CMK (cell line): ENCODE data around the gene RPL21.
A peak's percentile ranks its signal among the peaks of the same experiment; 100 is the strongest.
"Not testable (repeated sequence)": the region's sequence is repeated elsewhere in the genome, so short reads cannot be mapped to it uniquely, and the experiment has no call there.

Experiments
- DNase-seq: peaks from one replicate; pipeline ENCODE4 v3.0.0-alpha.2; 2010; ENCODE audit warnings: low read depth

Gene RPL21

DNA sequence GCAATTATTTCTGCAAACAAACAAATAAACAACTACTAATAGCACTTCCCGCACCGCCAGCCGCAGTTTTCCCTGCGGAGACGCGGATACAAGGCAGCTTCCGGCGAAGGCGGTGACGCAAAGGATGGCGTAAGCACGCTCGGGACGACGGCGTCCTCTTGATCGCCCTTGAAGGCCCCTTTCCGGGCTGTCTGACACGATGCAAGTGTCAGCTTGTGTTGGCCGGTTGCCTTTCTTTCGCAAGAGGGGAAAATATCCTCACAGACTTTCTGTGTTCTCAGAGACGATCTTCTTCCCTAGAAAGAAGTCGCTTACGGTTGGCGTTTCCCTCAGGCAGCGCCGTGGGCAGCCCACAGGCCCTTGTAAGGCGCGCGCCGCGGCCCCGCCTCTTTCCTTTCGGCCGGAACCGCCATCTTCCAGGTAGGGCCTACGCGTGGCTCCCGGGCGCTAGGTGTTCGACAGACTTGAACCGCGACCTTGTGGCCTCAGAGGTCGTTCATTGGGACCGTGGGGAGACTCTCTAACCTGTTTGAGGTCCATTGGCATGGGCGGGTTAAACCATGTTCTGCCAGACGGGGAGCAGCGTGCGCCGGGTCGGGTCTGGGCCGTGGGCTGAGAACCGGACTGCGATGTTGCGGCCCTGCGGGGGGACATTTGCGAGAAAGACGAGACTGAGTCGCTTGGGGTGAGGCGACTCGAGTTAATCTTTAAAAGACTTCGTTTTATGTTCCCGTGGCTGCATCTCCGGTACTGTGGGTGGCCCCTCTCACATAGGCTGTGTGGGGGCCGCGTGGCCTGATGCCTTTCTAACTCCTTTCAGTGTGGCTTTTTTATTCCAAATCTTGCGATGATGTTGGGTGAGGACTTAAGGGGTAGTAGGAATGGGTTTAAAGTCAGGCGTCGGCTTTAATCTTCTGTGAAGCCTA is at the start of gene RPL21:
TSS of gene RPL21 (plus strand) at position 393 of the 926 bp plus-strand sequence. CDS start 2,219 bp downstream, outside the sequence.
- peak; percentile 73 for DNase-seq

DNA sequence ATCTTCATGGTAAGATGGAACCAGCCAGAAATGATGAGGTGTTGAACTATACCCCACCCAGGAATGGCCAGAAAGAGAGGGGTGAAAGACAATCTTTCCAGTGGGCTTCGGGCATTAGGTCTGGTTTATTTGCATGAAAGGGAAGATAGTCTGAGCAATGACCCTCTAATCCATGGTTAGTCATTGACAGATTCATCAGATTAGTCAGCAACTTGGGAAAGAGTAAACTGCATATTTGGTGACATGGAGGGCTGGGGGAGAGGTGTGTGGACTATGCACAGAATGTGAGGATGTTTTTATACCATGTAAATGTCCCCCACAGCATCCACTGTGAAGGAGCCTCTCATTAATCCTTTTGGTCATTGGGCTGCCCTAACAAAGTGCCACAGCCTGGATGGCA is 49.7 kb upstream of the RPL21 start:
- no peak for DNase-seq

DNA sequence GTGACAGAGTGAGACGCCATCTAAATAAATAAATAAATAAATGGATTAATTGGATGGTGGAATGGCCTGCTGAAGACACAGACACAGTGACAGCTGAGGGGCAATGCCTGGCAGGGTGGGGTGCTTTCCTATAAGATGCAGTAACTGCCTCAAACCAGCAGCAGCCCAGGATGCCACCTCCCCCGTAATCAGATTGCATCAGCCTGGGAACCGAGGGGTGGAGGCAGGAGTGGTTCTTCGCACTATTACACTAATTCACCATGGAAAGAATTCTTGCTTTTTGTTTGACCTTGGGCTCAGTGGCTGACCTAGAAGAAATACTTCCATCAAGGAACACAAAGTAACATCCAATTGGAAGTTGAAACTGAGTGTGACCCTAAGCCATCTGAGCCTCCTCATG is 48.2 kb upstream of the RPL21 start:
- DNase-seq = no peak

DNA sequence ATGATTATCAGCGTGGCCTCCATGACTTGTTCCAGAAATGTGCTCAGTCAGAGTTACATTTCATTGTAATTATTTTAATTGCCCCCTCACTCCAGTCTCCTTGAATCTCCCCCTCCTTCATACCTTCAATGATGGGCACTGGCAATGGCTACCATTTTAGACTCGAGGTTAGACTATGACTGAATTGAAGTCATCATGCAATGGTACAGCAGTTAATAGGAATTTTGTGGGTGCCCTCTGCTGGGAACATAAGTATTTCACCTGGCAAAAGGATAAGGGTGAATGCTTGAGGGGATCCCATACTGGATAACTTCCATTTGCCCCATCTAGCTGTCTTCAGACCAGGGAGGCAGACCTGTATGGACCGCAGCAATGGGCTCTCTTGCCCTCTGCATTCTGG is 47.5 kb upstream of the RPL21 start:
- DNase-seq = no peak

DNA sequence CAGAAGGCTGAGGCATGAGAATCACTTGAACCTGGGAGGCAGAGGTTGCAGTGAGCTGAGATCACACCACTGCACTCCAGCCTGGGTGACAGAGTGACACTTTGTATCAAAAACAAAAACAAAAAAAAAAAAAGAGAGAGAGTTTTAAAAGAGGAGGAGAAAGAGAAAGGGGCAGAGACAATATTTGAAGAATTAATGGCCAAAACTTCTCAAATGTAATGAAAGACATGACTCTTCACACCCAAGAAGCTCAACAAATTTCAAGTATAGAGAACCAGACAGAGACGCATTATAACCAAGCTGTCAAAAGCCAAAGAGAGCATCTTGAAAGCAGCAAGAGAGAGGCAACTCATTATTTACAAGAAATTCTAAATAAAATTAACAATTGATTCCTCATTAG is 42.8 kb upstream of the RPL21 start:
- DNase-seq = no peak

DNA sequence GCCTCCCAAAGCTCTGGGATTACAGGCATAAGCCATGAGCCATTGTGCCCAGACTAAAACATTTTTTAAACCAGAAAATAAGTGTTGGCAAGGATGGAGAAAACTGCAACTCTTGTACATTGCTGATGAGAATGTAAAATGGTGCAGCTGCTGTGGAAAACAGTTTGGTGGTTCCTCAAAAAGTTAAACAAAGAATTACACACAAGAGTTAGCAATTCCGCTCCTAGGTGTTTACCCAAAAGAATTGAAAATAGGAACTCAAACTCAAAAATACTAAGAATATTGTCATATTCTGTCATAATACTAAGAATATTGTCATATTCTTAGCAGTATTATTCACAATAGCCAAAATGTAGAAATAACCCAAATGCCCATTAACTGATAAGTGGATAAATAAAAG is 40.1 kb upstream of the RPL21 start:
- DNase-seq = no peak

DNA sequence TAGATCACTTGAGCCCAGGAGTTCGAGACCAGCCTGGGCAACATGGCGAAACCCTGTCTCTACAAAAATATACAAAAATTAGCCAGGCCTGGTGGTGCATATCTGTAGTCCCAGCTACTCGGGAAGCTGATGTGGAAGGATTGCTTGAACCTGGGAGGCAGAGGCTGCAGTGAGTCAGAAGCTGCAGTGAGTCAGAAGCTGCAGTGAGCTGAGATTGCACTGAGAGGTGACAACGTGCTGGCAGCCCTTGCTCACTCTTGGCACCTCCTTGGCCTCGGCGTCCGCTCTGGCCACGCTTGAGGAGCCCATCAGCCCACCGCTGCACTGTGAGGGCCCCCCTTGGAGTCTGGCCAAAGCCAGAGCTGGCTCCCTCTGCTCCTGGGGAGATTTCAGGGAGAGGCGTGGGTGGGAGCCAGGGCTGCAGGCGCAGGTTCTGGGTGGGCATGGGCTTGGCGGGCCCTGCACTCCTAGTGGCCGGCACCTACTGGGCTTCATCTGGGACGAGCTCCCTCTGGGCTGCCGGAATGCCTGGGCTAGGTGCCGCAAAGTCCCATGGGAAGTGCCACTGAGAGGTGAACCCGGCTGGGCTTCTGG is 39.5 kb upstream of the RPL21 start:
- DNase-seq = no peak

DNA sequence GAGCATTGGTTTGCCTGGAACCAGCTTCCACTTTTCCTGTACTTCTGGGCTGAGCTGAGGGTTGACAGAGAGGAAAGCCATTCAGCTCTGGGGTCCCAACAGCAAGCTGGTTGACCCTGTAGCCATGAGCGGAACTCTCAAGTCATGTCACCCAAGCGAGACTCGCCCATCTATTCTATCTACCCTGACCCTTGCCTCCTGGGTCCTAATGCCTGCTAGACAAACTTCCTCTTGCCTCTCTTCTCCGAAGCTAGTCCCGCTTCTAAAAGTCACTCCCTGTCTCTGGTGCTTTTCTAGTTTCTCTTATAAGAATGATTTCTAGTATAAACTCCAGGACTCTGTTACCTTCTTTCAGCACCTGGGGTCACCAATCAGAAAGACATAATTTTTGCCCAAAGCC is 38.0 kb upstream of the RPL21 start:
- DNase-seq = not testable (repeated sequence)

DNA sequence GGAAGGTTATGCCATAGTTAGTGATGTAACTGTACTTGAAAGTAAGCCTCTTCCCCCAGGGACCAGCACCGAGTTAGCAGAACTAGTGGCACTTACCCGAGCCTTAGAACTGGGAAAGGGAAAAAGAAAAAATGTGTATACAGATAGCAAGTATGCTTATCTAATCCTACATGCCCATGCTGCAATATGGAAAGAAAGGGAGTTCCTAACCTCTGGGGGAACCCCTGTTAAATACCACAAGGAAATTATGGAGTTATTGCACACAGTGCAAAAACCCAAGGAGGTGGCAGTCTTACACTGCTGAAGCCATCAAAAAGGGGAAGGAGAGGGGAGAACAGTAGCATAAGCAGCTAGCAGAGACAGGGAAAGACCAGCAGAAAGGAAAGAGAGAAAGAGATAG is 33.6 kb upstream of the RPL21 start:
- not testable (repeated sequence) for DNase-seq

DNA sequence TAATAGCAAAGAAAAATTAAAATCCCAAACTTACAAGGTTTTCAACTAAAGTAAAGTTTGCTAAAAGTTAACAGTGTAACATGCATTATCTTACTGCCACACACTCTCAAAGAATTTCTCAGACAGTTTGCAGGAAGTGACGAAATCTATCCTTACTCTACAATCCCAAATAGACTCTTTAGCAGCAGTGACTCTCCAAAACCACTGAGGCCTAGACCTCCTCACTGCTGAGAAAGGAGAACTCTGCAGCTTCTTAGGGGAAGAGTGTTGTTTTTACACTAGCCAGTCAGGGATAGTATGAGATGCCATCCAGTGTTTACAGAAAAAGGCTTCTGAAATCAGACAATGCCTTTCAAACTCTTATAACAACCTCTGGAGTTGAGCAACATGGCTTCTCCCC is 32.5 kb upstream of the RPL21 start:
- not testable (repeated sequence) for DNase-seq

DNA sequence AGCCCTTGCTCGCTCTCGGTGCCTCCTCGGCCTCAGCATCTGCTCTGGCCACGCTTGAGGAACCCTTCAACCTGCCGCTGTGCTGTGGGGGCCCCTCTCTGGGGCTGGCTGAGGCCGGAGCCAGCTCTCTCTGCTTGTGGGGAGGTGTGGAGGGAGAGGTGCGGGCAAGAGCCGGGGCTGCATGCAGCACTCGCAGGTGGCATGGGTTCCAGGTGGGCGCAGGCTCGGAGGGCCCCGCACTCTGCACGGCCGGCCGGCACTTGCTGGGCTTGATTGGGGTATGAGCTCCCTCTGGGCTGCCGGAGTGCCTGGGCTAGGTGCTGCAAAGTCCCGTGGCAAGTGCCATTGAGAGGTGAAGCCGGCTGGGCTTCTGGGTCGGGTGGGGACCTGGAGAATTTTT is 31.7 kb upstream of the RPL21 start:
- DNase-seq = no peak

DNA sequence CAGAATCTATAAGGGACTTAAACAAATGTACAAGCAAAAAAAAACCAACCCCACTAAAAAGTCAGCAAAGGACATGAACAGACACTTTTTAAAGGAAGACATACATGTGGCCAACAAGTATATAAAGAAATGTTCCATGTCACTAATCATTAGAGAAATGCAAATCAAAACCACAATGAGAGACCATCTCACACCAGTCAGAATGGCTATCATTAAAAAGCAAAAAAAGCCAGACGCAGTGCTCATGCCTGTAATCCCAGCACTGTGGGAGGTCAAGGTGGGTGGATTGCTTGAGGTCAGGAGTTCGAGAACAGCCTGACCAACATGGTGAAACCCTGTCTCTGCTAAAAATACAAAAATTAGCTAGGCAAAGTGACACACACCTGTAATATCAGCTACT is 29.3 kb upstream of the RPL21 start:
- not testable (repeated sequence) for DNase-seq

DNA sequence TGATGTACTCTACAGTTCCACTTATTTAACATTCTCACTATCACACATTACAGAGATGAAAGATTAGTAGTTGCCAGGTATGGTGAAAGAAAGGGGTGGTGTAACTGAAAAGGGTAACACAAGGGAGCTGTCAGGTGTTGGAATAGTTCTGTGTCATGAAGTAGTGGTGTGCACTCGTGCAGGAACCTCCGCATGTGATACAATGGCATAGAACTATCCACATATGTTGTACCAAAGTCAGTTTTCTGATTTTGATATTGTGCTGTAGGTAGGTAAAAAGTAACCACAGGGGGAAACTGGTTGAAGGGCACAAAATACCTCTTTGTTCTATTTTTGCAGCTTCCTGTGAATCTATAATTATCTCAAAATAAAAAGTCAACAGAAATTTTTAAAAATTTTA is 24.4 kb upstream of the RPL21 start:
- no peak for DNase-seq

DNA sequence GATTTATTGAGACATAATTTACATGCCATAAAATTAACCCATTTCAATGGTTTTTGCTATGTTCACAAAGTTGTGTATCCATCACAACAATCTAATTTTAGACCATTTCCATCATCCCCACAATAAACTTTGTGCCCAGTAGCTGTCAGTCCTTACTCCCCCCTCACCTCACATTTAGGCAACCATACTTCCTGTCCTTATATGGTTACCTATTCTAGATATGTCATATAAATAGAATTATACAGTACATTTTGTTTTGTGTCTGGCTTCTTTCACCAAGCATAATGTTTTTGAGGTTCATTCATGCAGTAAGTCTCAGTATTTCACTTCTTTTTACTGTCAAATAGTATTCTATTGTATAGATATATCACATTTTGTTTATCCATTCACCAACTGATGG is 23.2 kb upstream of the RPL21 start:
- DNase-seq = no peak

DNA sequence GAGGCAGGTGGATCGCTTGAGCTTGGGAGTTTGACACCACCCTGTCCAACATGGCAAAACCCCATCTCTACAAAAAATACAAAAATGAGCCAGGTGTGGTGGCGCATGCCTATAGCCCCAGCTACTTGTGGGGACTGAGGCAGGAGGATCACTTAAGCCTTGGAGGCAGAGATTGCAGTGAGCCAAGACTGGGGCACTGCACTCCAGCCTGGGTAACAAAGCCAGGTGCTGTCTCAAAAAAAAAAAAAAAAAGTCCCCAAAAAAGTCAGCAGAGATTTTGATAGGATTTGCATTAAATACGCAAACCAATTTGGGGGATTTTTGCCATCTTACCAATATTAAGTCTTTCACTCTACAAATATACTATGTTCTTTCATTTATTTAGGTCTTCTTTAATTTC is 21.7 kb upstream of the RPL21 start:
- DNase-seq = no peak

DNA sequence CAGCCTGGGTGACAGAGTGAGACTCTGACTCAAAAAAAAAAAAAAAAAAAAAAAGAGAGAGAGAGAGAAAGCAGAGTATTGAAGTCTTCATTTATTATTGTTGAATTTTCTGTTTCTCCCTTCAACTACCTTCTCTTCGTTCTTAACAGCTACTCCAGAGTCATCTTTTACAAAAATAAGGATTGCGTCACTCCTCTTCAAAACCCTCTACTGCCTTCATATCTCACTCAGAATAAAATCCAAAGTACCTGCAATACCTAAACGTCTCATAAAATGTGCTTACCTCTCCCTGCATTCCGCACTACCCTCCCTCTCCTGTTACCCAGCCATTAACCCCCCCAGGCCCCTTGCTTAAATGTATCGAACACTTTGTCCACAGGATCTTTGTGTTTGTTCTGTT is 17.4 kb upstream of the RPL21 start:
- no peak for DNase-seq

DNA sequence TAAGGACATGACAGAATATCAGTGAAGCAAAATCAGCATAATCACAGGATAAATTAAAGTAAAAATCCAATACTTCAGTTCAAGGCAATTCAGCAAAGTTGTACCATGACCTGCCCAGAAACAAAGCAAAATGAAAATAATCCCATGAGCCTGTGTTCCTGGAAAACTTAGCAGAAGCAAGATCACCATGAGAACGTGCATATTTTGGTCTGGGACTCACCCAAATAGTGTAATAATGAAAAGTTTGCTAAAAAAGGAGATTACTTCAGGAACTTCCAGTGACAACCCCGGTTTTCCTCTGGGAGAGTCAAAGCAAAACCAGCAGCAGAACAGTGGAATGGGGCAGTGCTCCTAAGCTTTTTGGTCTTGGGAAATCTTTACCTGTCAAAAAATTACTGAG is 14.9 kb upstream of the RPL21 start:
- no peak for DNase-seq

DNA sequence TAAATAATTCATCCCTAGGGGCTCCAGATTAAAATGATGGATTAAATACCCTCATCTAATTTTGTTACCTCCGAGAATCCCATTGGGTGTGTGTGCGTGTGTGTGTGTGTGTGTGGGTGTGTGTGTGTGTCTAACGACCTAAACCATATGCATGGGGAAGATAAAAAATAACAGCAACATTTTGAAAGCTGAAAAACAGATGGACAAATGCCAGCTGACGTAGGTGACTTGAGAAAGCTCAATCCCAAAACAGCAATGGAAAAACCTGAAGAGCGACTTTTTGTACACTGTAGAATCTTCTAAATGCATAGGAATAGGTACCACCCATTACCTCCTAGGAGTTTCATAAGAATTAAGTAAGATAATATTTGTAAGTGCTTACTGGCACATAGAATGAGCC is 8.7 kb upstream of the RPL21 start:
- DNase-seq = no peak

DNA sequence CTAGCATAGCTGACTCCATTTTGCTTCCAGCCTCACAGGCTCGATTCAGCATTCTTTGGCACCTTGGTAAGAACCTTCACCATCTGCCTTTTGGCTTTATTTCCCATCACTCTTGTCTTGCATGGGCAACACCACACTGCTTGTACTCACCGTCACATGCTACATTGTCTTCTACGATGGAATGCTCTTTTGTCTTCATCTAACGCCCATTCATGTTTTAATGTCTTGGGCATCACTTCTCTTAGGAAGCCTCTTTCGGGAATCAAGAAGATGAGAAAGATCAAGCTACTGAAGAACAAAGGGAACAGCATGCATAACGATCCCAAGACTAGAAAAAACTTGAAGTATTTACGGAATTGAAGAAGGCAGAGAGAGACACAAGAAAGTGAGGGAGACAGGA is 5.7 kb upstream of the RPL21 start:
- no peak for DNase-seq

DNA sequence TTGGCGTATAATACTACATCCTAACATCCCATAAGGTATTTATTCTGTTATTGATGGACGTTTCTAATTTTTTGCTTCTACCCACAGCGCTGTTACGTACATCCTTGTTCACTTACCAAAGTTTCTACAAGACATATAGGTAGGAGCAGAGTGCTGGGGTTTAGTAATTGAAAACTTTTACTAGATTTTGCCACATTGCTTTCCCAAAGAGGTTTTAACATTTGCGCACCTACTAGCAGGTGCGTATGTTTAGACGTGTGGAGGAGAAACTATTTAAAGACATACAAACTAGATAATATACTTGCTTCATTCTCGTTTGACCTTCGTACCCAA is 559 bp upstream of the RPL21 start:
- DNase-seq = no peak

DNA sequence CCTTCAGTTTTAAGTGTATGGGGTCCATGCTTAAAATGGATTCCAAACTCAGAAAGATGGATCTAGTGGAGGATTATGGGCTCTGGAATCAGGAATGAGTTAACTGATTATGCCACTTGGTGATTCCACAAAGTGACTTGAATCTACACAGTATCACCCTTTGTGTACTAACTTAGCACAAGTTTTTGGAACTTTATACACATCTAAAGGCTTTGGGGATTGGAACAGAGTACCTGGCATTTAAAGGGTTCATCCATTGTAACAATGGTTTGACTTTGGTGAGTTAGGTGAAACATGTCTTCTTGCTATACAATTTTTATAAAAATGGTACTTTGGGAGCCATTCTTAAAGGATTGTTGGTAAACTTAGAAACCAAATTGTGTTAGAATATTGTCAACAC is 1.1 kb downstream of the RPL21 start:
- no peak for DNase-seq

DNA sequence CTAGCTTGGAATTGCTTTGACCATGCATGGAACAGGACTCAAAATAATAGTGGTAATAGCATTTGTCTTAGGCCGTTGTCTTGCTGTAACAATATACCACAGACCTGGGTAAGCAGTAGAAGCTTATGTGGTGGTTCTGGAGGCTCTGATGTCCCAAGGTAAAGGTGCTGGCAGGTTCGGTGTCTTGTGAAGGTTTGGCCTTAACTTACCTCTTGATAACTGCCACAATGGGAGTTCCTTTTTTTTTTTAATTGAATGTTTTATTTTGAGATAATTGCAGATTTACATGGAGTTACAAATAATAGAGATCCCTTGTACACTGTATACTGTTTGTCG is 5.8 kb downstream of the RPL21 start:
- DNase-seq = no peak

DNA sequence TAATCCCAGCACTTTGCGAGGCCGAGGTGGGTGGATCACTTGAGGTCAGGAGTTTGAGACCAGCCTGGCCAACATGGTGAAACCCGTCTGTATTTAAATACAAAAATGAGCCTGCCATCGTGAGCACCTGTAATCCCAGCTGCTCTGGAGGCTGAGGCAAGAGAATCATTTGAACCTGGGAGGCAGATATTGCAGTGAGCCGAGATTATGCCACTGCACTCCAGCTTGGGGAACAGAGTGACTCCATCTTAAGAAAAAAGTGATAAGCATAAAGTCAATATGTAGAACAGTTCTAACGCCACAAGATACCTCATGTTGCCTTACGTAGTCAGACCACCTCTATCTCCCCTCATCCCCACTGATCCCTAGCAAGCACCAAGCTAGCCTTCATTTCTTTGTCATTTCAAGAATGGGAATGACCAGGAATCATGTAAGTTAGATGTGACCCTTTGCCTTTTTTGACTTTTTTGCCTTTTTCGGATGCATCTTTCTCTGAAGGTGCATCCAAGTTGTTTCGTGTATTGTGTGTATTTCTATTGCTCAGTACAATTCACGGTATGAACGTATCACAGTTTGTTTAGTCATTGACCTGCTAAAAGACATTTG is 6.4 kb downstream of the RPL21 start:
- DNase-seq = no peak
